Thyroid gland (tissue), 4 donors: Measurements from ENCODE around the gene PDE11A. TPM values are rescaled to one million over a fixed set of nuclear protein-coding genes. Genes with fewer than 3 reads are reported as not detected.

Source experiments
- DNase-seq, 2 donors: peaks; one replicate each; pipeline ENCODE4 v3.0.0-alpha.2; 2019
- H3K27ac ChIP-seq, 3 donors: fragments of 200-600 bp; sonication (generic); 1 replicate in 2 of 3; 2 replicates in 1 of 3; pipeline ENCODE4 v1.5.1; 2016 to 2019; ENCODE audit warnings: mild to moderate bottlenecking in 1 of 3, moderate library complexity in 1 of 3
- H3K27me3 ChIP-seq: fragments of 200-600 bp; sonication (generic); one replicate; pipeline ENCODE4 v1.5.1; 2019
- H3K36me3 ChIP-seq, 2 donors: fragments of 200-600 bp; sonication (generic); one replicate each; pipeline ENCODE4 v1.5.1; 2016 to 2019
- H3K4me1 ChIP-seq, 2 donors: fragments of 200-600 bp; sonication (generic); one replicate each; pipeline ENCODE4 v1.5.1; 2017 to 2019
- H3K4me3 ChIP-seq, 3 donors: fragments of 200-600 bp; sonication (generic); replicated peaks in 1 of 3; 1 replicate in 2 of 3; 2 replicates in 1 of 3; pipeline ENCODE4 v1.5.1; 2016; ENCODE audit warnings: mild to moderate bottlenecking in 1 of 3
- H3K9me3 ChIP-seq: fragments of 200-600 bp; sonication (generic); one replicate; pipeline ENCODE4 v1.5.1; 2017
- POLR2A ChIP-seq, 2 donors: fragments of 450-650 bp; IDR thresholded peaks; one replicate each; pipeline ENCODE4 v1.6.1; 2017; ENCODE audit warnings: antibody characterized with exemption in 2 of 2, mild to moderate bottlenecking in 2 of 2, moderate library complexity in 1 of 2
- WGBS, 2 donors: methylation state at CpG; one replicate each; pipeline ENCODE4 v1.1.5; 2017; 5-methylcytosine and 5-hydroxymethylcytosine counted together
- intact Hi-C: fragments of 100-400 bp; cut with DNase I; formaldehyde crosslinking; loops from one replicate; pipeline ENCODE4 v1.15.1; 2023
- total RNA-seq, 4 donors: library from RNA; depleted of rRNA; stranded (reverse); fragments of >200 nt; gene quantifications; one replicate each; pipeline ENCODE4 v1.2.3, GENCODE V29; 2016
- TF ChIP-seq, protein P1 (sequence below), 6 experiments: fragments of 200-600 bp in 3 of 6; fragments of 450-650 bp in 3 of 6; sonication (generic) in 3 of 6; IDR thresholded peaks; one replicate each; pipeline ENCODE4 v1.5.1; 2016 to 2019; ENCODE audit warnings: antibody characterized with exemption in 6 of 6, mild to moderate bottlenecking in 2 of 6, inconsistent platforms in 1 of 6, moderate library complexity in 1 of 6

Gene PDE11A
- total RNA-seq, 4 donors from 2014 or later = 2.2 to 4.0 (median 3.0) TPM

GRCh38 chr2:177711483-177712265 is 360.9 kb downstream of the PDE11A start:
- Histone ChIP-seq H3K27me3 (no peaks in the 10 kb centered on the region), H3K4me1 (no peaks in the 10 kb centered on the region), H3K36me3 (no peaks in the 10 kb centered on the region), H3K4me3 (no peak overlapping the region), H3K9me3 (no peaks in the 10 kb centered on the region), H3K27ac (no peak overlapping the region)
- intact Hi-C loops = no loop called here
- no peak for DNase-seq
- WGBS, 2 donors = 74 to 80% methylated on average over 9 of the region's 9 CpGs
- TF ChIP-seq POLR2A (IDR thresholded peaks at IDR 0.05) = no peak

DNA sequence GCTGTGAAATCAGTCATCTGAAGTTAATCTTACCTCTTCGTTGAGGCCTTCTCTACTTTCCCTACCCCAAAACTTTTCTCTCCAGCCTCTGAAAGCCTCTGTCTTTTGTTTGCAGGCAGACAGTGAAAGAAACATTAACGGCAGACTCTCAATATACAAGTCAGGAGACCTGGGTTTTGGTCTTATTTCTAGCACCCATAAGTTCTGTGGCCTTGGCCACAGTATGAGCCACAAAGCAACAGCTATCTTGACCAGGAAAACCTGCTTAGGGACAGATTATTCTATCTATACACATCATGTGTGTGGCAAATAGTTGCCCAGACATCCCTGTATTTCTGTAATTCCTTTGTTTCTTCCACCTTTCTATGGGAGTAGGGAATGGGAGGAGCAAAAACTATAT is 361.7 kb downstream of the PDE11A start:
- H3K27ac ChIP-seq = no peak overlapping the region
- WGBS, 2 donors = 86 to 93% methylated on average over 2 of the region's 2 CpGs
- H3K27me3 ChIP-seq = no peaks in the 10 kb centered on the region
- no peak for DNase-seq
- TF ChIP-seq, protein P1, sequence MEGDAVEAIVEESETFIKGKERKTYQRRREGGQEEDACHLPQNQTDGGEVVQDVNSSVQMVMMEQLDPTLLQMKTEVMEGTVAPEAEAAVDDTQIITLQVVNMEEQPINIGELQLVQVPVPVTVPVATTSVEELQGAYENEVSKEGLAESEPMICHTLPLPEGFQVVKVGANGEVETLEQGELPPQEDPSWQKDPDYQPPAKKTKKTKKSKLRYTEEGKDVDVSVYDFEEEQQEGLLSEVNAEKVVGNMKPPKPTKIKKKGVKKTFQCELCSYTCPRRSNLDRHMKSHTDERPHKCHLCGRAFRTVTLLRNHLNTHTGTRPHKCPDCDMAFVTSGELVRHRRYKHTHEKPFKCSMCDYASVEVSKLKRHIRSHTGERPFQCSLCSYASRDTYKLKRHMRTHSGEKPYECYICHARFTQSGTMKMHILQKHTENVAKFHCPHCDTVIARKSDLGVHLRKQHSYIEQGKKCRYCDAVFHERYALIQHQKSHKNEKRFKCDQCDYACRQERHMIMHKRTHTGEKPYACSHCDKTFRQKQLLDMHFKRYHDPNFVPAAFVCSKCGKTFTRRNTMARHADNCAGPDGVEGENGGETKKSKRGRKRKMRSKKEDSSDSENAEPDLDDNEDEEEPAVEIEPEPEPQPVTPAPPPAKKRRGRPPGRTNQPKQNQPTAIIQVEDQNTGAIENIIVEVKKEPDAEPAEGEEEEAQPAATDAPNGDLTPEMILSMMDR (IDR thresholded peaks at IDR 0.05) = no peak
- TF ChIP-seq POLR2A (IDR thresholded peaks at IDR 0.05) = no peak
- no peaks in the 10 kb centered on the region for H3K36me3 ChIP-seq
- no peaks in the 10 kb centered on the region for H3K9me3 ChIP-seq
- H3K4me1 ChIP-seq = no peaks in the 10 kb centered on the region
- no peak overlapping the region for H3K4me3 ChIP-seq
- intact Hi-C loops = no loop called here

- 86 to 87% methylated on average over 8 of the region's 8 CpGs for WGBS, 2 donors
- Histone ChIP-seq H3K27me3 (no peaks in the 10 kb centered on the region), H3K4me1 (no peaks in the 10 kb centered on the region), H3K4me3 (no peak overlapping the region), H3K9me3 (no peaks in the 10 kb centered on the region), H3K36me3 (no peaks in the 10 kb centered on the region), H3K27ac (no peak overlapping the region)
- no peak for DNase-seq
- intact Hi-C loops = no loop called here
- TF ChIP-seq, protein P1 (IDR thresholded peaks at IDR 0.05) = no peak
- no peak for TF ChIP-seq POLR2A (IDR thresholded peaks at IDR 0.05)
Observed at GRCh38 chr2:177709986-177710401, 362.6 kb downstream of the PDE11A start.

GRCh38 chr2:177708660-177709444 is 363.7 kb downstream of the PDE11A start:
- intact Hi-C loops = no loop called here
- no peak overlapping the region for H3K4me3 ChIP-seq
- DNase-seq = peak in 1 of 2 donors; percentile 24
- TF ChIP-seq, protein P1 (IDR thresholded peaks at IDR 0.05) = no peak
- TF ChIP-seq POLR2A (IDR thresholded peaks at IDR 0.05) = no peak
- no peaks in the 10 kb centered on the region for H3K4me1 ChIP-seq
- 38 to 56% methylated on average over 9 of the region's 9 CpGs for WGBS, 2 donors
- no peak overlapping the region for H3K27ac ChIP-seq
- H3K9me3 ChIP-seq = no peaks in the 10 kb centered on the region
- H3K27me3 ChIP-seq = no peaks in the 10 kb centered on the region
- H3K36me3 ChIP-seq = no peaks in the 10 kb centered on the region

DNA sequence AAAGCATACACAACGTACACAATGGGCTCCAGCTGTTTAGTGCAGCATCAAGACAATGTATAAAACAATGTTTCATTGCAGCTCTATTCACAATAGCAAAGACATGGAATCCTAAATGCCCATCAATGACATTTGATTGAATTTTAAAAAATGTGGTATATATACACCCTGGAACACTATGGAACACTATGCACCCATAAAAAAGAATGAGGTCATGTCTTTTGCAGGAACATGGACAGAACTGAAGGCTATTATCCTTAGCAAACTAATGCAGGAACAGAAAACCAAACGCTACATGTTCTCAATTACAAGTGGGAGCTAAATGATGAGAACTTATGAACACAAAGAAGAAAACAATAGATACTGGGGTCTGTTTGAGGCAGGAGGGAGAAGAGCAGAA is 364.5 kb downstream of the PDE11A start:
- Histone ChIP-seq H3K27ac (no peak overlapping the region), H3K36me3 (no peaks in the 10 kb centered on the region), H3K27me3 (no peaks in the 10 kb centered on the region), H3K4me3 (no peak overlapping the region), H3K9me3 (no peaks in the 10 kb centered on the region), H3K4me1 (no peaks in the 10 kb centered on the region)
- intact Hi-C loops = no loop called here
- WGBS, 2 donors = 93 to 100% methylated on average over 2 of the region's 2 CpGs
- DNase-seq = no peak
- TF ChIP-seq POLR2A (IDR thresholded peaks at IDR 0.05) = no peak
- TF ChIP-seq, protein P1 (IDR thresholded peaks at IDR 0.05) = no peak
